Measurements from ENCODE around the gene BFSP1.

The BFSP1 gene

GRCh38 chr20:17530716-17531664, at the start of gene BFSP1:
TSS of gene BFSP1 (minus strand) at chr20:17531379. CDS start at chr20:17531329, 50 bp downstream.
- peak; percentile 26 to 38 for DNase-seq

- DNase-seq, result no peak
Measured at GRCh38 chr20:17580895-17581294, 49.7 kb upstream of the BFSP1 start.

GRCh38 chr20:17579369-17580039, 48.3 kb upstream of the BFSP1 start:
- no peak for DNase-seq

- DNase-seq, result no peak
Measured at GRCh38 chr20:17576215-17576614, 45.0 kb upstream of the BFSP1 start.

GRCh38 chr20:17573463-17573862, 42.3 kb upstream of the BFSP1 start:
- DNase-seq, result no peak

DNA sequence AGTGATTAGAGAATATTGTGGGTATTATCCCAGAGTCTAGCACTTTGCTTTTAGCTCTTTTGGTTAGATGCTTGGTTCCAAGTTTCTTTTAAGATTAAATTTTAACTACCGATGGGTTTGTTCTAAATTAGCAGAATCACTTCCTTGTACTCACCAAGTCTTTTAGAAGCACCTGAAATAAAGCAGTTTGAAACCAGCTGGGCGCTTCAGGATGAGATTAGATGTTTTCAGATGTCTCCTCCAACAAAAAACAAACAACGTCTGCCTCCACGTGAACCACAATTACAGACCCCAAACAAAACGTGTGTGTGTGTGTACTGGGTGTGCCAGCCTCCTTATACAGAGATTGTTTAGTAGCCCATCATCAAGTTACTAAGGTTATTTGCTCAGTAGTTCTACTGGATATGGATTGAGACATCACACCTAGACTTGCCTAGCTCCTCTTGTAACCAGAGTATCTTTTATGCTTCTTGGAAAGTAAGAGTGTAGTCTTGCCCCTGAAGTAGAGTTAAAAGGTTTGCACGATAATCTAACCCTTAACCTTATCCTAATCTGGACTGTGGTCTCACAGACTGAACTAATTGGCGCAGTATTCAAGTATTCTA, 41.0 kb upstream of the BFSP1 start:
- no peak for DNase-seq

DNA sequence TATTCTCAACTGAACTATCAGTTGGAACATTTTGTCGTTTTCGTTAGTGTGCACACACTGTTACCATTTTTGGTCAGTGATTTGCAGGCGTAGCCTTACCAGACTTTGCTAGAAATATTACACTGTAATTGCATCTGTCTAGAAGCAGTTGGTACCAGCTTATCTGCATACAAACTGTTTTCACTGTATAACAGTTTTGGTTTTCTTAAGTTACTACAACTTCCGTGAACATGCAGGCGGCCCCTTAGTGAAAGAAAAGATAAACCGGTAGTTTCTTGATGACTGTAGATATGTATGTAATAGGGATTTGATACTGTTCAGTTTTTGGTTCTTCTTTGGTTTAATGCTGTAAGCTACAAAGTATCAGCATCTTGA, 40.0 kb upstream of the BFSP1 start:
- DNase-seq, result peak in 1 of 2 donors; percentile 16

DNA sequence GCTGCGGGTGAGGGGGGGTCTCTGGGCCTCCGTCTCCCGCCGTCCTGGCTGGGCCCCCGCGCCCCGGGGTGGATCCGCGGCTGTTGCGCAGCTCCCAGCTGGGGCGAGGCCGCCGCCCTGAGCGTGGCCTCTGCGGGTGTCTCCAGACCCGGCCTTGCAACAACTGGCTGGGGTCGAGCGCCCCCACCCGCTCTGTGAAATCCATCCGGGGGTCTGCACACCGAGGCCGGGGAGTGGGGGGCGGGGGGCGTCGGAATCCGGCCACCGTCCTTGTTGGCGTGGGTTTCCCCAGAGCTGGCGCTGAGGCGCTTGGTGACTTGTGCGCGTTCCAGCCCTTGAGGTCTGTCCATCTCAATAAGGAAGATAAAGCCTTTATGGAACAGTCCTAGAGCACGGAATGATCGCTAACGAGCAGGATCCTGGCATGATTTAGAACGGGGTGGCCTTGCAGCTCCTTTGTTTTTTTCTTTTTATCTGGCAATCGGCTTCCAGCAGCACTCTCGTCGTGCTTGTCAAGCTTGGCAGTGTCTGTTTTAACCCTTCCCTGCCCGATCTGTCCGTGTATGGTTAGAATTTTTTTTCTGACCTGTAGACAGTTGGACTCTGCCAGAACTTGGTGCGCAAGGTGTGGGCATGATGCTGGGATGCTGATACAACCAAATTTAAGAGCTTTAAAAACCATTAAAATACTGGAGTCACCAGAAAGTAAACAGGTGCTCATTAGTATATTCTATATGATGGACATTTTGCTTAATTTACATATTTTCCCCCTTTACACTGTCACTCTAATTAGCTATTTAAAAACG, 39.4 kb upstream of the BFSP1 start:
- DNase-seq, result peak in 1 of 2 donors; percentile 14

GRCh38 chr20:17569616-17570346, 38.6 kb upstream of the BFSP1 start, which contains the start of gene DSTN:
TSS of gene DSTN (plus strand) at chr20:17570075. CDS start at chr20:17570209, 134 bp downstream.
- DNase-seq, result peak; percentile 88

- peak in 1 of 2 donors; percentile 11 for DNase-seq
Measured at GRCh38 chr20:17568972-17569521, 37.9 kb upstream of the BFSP1 start.

GRCh38 chr20:17568045-17568788, 37.0 kb upstream of the BFSP1 start:
- DNase-seq, result no peak

DNA sequence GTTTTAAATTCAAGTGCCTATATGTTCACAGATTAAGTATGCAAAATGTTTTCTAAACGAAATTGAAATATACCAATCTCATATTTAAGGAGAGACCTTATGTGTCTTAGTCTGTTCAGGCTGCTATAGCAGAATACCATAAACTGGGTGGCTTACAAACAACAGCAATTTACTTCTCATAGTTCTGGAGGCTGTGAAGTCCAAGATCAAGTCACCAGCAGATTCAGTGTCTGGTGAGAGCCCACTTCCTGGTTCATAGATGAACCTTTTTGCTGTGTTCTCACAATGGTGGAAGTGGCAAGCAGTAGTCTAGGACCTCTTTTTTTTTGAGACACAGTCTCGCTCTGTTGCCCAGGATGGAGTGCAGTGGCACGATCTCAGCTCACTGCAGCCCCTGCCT, 35.2 kb upstream of the BFSP1 start:
- DNase-seq, result no peak

- DNase-seq, result no peak
Measured at GRCh38 chr20:17565169-17565845, 34.1 kb upstream of the BFSP1 start.

GRCh38 chr20:17562804-17563305, 31.7 kb upstream of the BFSP1 start:
- DNase-seq, result no peak

DNA sequence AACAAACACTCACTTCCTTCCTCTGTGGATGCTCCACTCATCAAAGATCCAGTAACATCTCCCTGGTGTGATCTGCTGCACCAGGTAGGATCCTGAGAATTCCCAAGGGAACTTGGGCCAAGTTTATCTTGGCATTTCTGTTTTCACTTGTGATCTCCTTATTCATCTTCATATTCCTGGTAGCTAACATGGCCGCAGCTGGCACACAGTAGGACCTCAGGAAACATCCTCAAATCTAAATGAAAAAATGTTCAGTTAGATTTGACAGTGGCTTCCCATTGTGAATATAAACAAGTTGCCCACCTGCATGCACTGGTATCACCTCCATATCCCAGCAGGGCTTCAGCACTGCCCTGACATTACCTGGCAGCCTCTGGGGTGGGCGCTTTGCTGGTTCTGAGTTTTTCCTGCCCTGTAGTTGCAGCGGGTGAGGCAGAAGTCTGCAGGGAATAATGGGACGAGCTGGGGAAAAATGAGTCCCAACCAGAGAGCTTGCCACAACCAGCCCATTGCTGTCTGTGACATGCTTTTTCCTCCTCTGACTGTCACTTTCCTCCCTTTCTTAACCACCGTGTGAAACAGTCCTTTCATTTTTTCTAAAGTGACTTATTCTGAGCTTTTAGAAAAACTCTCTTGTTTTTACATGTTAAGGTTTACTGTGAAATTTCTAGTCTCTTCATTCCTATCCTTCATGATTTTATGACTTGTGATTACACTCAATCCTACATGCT, 29.3 kb upstream of the BFSP1 start:
- no peak for DNase-seq

- no peak for DNase-seq
Measured at GRCh38 chr20:17559338-17559737, 28.2 kb upstream of the BFSP1 start.

GRCh38 chr20:17558941-17559304, 27.7 kb upstream of the BFSP1 start:
- no peak for DNase-seq

DNA sequence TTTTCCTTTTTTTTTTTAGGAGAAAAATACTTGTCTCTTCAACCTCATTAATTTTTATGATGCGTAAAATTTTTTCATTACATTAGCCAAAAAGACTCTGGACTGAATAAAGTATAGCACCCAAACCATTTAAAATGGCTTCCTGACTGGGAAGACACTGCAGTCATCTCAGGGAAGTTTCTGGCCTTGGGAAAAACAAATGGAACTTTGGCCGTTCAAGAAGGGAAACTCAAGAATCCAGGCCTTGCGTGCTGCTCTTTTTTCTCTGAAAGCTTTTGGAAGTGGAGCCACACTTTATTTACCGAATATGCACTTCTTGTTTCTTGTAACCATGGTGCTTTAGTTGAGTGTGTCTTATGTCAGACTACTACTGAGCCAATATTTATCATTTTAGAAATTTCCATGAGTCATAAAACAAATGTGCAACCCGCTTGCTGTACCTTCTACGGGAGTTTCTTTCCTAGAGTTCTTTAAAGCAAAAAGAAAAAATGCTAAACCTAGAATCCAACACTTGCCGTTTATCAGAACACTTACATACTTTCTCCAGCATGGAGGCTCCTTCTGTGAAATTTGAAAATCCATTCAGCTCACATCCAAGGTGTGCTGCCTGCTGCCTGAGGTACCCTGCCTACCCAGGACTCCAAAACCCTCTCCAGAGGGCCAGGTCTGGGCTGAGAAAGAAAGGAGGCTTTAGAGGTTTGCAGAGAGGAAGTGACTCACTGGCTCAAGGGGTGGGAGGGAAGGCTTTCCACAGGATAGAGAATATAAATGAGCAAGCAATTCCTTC, 27.2 kb upstream of the BFSP1 start:
- no peak for DNase-seq

GRCh38 chr20:17557675-17558006, 26.5 kb upstream of the BFSP1 start:
- DNase-seq, result no peak
